Dendritic cell treated with granulocyte-macrophage colony-stimulating factor and Interleukin-4, amounts not matched to agents 40 ng/mL and 50 ng/mL, for 4 days (primary cell): ENCODE measurements around the gene CDC37L1.

Experiments used
- H3K27ac Mint-ChIP-seq: one replicate; pipeline ENCODE4 v1.8.0; 2022; ENCODE audit warnings: mild to moderate bottlenecking, mixed read lengths
- H3K27me3 Mint-ChIP-seq: one replicate; pipeline ENCODE4 v1.8.0; 2022; ENCODE audit warnings: mild to moderate bottlenecking, mixed read lengths
- H3K36me3 Mint-ChIP-seq: one replicate; pipeline ENCODE4 v1.8.0; 2022; ENCODE audit warnings: low read depth, mixed read lengths
- H3K4me1 Mint-ChIP-seq: one replicate; pipeline ENCODE4 v1.8.0; 2022; ENCODE audit warnings: low read depth, mixed read lengths
- H3K4me3 Mint-ChIP-seq: one replicate; pipeline ENCODE4 v1.8.0; 2022; ENCODE audit warnings: mild to moderate bottlenecking, moderate library complexity, mixed read lengths
- H3K9me3 Mint-ChIP-seq: one replicate; pipeline ENCODE4 v1.8.0; 2022; ENCODE audit warnings: mixed read lengths
- intact Hi-C: fragments of 100-400 bp; cut with micrococcal nuclease; formaldehyde crosslinking; loops from one replicate; pipeline ENCODE4 v1.15.0; 2022

Gene CDC37L1

DNA sequence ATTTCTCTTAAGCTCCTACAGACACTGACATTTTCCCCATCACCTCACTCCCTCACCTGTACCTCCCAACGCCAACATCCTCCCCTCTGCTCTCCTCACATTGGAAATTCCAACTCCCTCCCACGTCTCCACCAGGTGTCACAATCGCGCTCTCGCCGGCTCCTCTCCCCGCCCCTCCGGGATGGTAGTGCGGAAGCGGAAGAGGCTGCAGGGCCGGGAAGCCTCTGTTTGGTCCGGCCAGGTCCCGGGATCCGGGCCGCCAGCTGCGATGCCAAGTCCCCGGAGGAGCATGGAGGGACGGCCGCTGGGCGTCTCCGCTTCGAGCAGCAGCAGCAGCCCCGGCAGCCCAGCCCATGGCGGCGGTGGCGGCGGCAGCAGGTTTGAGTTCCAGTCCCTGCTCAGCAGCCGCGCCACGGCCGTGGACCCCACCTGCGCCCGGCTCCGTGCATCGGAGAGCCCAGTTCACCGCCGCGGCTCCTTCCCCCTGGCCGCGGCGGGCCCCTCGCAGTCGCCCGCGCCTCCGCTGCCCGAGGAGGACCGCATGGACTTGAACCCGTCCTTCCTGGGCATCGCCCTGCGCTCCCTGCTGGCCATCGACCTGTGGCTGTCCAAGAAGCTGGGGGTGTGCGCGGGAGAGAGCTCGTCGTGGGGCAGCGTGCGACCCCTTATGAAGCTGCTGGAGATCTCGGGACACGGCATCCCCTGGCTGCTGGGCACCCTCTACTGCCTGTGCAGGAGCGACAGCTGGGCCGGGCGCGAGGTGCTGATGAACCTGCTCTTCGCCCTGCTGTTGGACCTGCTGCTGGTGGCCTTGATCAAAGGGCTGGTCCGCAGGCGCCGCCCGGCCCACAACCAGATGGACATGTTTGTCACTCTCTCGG is 17.0 kb upstream of the CDC37L1 start, which contains the start of gene PLPP6:
Gene PLPP6 (plus strand): TSS at position 187 of the 881 bp plus-strand sequence. CDS start 82 bp downstream, at position 269.
- H3K36me3 Mint-ChIP-seq, result peaks cover 11% of the 10 kb centered on the region
- no peaks in the 10 kb centered on the region for H3K9me3 Mint-ChIP-seq
- intact Hi-C loops, result loop anchor here (1.0 to 5.0 kb wide), 2 partner anchors 17 to 80 kb away; partner anchors contain the start of genes AK3 and CDC37L1
- H3K4me1 Mint-ChIP-seq, result peaks cover 44% of the 10 kb centered on the region
- peaks cover 28% of the 10 kb centered on the region for H3K27me3 Mint-ChIP-seq
- peak within 1 kb of the TSS; percentile 80 for H3K27ac Mint-ChIP-seq
- H3K4me3 Mint-ChIP-seq, result peak within 1 kb of the TSS; percentile 78

- peaks cover 34% of the 10 kb centered on the region for H3K27me3 Mint-ChIP-seq
- peak overlapping the region; percentile 80 for H3K27ac Mint-ChIP-seq
- peaks cover 11% of the 10 kb centered on the region for H3K36me3 Mint-ChIP-seq
- peaks cover 44% of the 10 kb centered on the region for H3K4me1 Mint-ChIP-seq
- H3K9me3 Mint-ChIP-seq, result no peaks in the 10 kb centered on the region
- H3K4me3 Mint-ChIP-seq, result peak overlapping the region; percentile 78
- intact Hi-C loops, result loop anchor here (1.0 to 5.0 kb wide), 2 partner anchors 16 to 79 kb away; partner anchors contain the start of genes AK3 and CDC37L1
Observed at GRCh38 chr9:4662989-4663792, 16.2 kb upstream of the CDC37L1 start.

DNA sequence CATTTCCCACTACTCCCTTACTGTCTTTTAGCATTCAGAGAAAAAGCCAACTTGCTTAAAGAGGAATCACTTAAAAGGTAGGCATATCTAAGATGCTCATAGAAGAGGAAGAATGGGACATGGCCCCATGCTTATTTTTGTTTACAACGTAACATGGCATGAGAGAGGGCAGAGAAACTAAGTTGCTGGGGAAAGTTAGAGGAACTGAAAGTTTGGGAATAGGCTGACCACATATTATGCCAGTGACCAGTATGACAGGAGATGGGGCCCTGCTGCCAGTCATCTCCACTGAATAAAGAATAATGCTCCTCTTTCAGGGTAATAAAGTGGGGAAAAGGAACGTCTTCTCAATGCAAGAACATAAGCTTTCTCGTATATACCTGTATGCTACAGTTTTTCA is 15.4 kb upstream of the CDC37L1 start:
- H3K4me3 Mint-ChIP-seq, result no peak overlapping the region
- peaks cover 44% of the 10 kb centered on the region for H3K4me1 Mint-ChIP-seq
- H3K27me3 Mint-ChIP-seq, result peaks cover 38% of the 10 kb centered on the region
- no peaks in the 10 kb centered on the region for H3K9me3 Mint-ChIP-seq
- H3K27ac Mint-ChIP-seq, result peak overlapping the region; percentile 8
- peaks cover 11% of the 10 kb centered on the region for H3K36me3 Mint-ChIP-seq
- intact Hi-C loops, result loop anchor here (5.0 kb wide), 1 partner anchor 78 kb away; the partner anchor contains the start of gene AK3

GRCh38 chr9:4665357-4665756 is 14.0 kb upstream of the CDC37L1 start:
- H3K9me3 Mint-ChIP-seq, result no peaks in the 10 kb centered on the region
- H3K4me1 Mint-ChIP-seq, result peaks cover 44% of the 10 kb centered on the region
- H3K4me3 Mint-ChIP-seq, result no peak overlapping the region
- H3K27me3 Mint-ChIP-seq, result peaks cover 29% of the 10 kb centered on the region
- no peak overlapping the region for H3K27ac Mint-ChIP-seq
- intact Hi-C loops, result no loop called here
- H3K36me3 Mint-ChIP-seq, result peaks cover 11% of the 10 kb centered on the region

- no peaks in the 10 kb centered on the region for H3K9me3 Mint-ChIP-seq
- H3K27ac Mint-ChIP-seq, result peak within 1 kb of the TSS; percentile 60
- H3K27me3 Mint-ChIP-seq, result peaks cover 27% of the 10 kb centered on the region
- intact Hi-C loops, result no loop called here
- H3K36me3 Mint-ChIP-seq, result peaks cover 11% of the 10 kb centered on the region
- H3K4me3 Mint-ChIP-seq, result peak within 1 kb of the TSS; percentile 85
- H3K4me1 Mint-ChIP-seq, result peaks cover 44% of the 10 kb centered on the region
Observed at GRCh38 chr9:4666042-4666699, 13.2 kb upstream of the CDC37L1 start, which contains the start of gene SPATA6L. TSS of gene SPATA6L (minus strand) at chr9:4666480. CDS start at chr9:4666250, 230 bp downstream.

- intact Hi-C loops, result no loop called here
- H3K36me3 Mint-ChIP-seq, result peaks cover 2% of the 10 kb centered on the region
- peaks cover 32% of the 10 kb centered on the region for H3K4me1 Mint-ChIP-seq
- no peak overlapping the region for H3K27ac Mint-ChIP-seq
- peaks cover 26% of the 10 kb centered on the region for H3K27me3 Mint-ChIP-seq
- no peaks in the 10 kb centered on the region for H3K9me3 Mint-ChIP-seq
- no peak overlapping the region for H3K4me3 Mint-ChIP-seq
Observed at GRCh38 chr9:4667681-4668080, 11.7 kb upstream of the CDC37L1 start.

GRCh38 chr9:4668604-4669003 is 10.8 kb upstream of the CDC37L1 start:
- Mint-ChIP-seq H3K27ac (no peak overlapping the region), H3K9me3 (no peaks in the 10 kb centered on the region), H3K4me1 (peaks cover 26% of the 10 kb centered on the region), H3K27me3 (peaks cover 26% of the 10 kb centered on the region), H3K4me3 (no peak overlapping the region), H3K36me3 (no peaks in the 10 kb centered on the region)
- intact Hi-C loops, result no loop called here

DNA sequence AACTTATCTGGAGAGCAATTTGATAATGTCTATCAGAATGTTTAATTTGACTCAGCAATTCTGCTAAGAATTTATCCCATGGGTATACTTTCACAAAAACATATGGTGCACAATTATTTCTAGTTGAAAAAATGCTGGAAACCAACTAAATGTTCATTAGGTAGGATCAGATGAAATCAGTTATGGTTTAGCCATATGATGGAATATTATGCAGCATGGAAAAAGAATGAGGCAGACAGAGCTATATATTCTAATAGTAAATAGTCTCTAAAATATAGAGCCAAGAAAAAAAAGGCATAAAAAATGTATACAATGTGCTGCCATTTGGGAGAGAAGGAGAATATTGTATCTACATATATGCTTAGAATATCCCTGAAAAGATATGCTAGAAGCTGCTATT is 9.5 kb upstream of the CDC37L1 start:
- H3K36me3 Mint-ChIP-seq, result no peaks in the 10 kb centered on the region
- H3K27me3 Mint-ChIP-seq, result peaks cover 26% of the 10 kb centered on the region
- H3K27ac Mint-ChIP-seq, result no peak overlapping the region
- peaks cover 13% of the 10 kb centered on the region for H3K4me1 Mint-ChIP-seq
- intact Hi-C loops, result loop anchor here (10.0 kb wide), 2 partner anchors 315 to 1145 kb away; partner anchors contain the start of genes JAK2 and RFX3
- no peak overlapping the region for H3K4me3 Mint-ChIP-seq
- no peaks in the 10 kb centered on the region for H3K9me3 Mint-ChIP-seq

- H3K36me3 Mint-ChIP-seq, result no peaks in the 10 kb centered on the region
- H3K27me3 Mint-ChIP-seq, result peaks cover 26% of the 10 kb centered on the region
- H3K4me1 Mint-ChIP-seq, result peaks cover 15% of the 10 kb centered on the region
- H3K27ac Mint-ChIP-seq, result no peak overlapping the region
- H3K4me3 Mint-ChIP-seq, result no peak overlapping the region
- intact Hi-C loops, result loop anchor here (10.0 kb wide), 2 partner anchors 314 to 1146 kb away; partner anchors contain the start of genes JAK2 and RFX3
- H3K9me3 Mint-ChIP-seq, result no peaks in the 10 kb centered on the region
Observed at GRCh38 chr9:4670591-4670990, 8.8 kb upstream of the CDC37L1 start.

DNA sequence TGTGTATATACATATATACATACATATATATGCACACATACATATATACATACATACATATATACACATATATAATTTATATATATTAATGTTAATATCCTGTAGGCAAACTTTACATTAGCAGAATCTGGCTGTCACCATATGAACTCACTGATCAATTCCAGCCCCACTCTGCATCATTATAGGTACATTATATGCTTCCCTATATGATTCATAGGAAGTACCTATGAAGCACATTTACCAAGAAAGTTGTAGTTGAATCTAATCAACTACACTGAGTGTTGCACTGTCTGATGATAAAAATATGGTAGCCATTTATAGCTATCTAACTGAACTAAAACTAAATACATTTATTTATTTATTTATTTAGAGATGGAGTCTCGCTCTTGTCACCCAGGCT is 7.6 kb upstream of the CDC37L1 start:
- H3K36me3 Mint-ChIP-seq, result no peaks in the 10 kb centered on the region
- no peak overlapping the region for H3K4me3 Mint-ChIP-seq
- peaks cover 18% of the 10 kb centered on the region for H3K27me3 Mint-ChIP-seq
- intact Hi-C loops, result loop anchor here (10.0 kb wide), 2 partner anchors 313 to 1147 kb away; partner anchors contain the start of genes JAK2 and RFX3
- H3K9me3 Mint-ChIP-seq, result no peaks in the 10 kb centered on the region
- no peak overlapping the region for H3K27ac Mint-ChIP-seq
- H3K4me1 Mint-ChIP-seq, result peaks cover 10% of the 10 kb centered on the region

GRCh38 chr9:4674783-4675182 is 4.6 kb upstream of the CDC37L1 start:
- intact Hi-C loops, result loop anchor here (5.0 to 10.0 kb wide), 3 partner anchors 68 to 1150 kb away; partner anchors contain the start of genes AK3, JAK2 and RFX3
- peaks cover 1% of the 10 kb centered on the region for H3K27me3 Mint-ChIP-seq

DNA sequence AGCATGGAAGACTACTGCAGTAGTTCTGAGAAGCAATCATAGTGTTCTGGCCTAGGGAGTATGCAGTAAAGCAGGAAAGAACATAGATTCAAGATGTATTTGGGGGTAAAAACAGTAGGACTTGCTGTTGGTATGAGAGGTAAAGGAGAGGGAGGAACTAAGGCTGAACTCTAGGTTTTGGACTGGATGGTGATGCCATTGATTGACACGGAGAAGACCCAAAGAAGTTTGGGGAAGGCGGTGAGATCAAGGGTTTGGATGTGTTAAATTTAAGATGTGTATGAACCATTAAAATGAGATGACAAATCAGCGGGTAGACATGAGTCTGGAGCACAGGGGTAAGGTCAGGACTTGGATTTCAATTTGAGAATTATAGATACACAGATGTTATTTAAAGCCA is 2.0 kb upstream of the CDC37L1 start:
- intact Hi-C loops, result loop anchor here (5.0 to 10.0 kb wide), 3 partner anchors 65 to 1153 kb away; partner anchors contain the start of genes AK3, JAK2 and RFX3
- no peak overlapping the region for H3K27ac Mint-ChIP-seq
- H3K4me3 Mint-ChIP-seq, result no peak overlapping the region
- no peaks in the 10 kb centered on the region for H3K9me3 Mint-ChIP-seq
- H3K4me1 Mint-ChIP-seq, result peaks cover 10% of the 10 kb centered on the region
- peaks cover 1% of the 10 kb centered on the region for H3K27me3 Mint-ChIP-seq
- H3K36me3 Mint-ChIP-seq, result no peaks in the 10 kb centered on the region

More at GRCh38 chr9:4674783-4675182, 4.6 kb upstream of the CDC37L1 start:
- H3K4me1 Mint-ChIP-seq, result peaks cover 10% of the 10 kb centered on the region
- H3K4me3 Mint-ChIP-seq, result no peak overlapping the region
- no peaks in the 10 kb centered on the region for H3K9me3 Mint-ChIP-seq
- H3K27ac Mint-ChIP-seq, result no peak overlapping the region
- no peaks in the 10 kb centered on the region for H3K36me3 Mint-ChIP-seq
